Measurements from ENCODE around the gene SCYGR3. TPM values are rescaled to one million over a fixed set of nuclear protein-coding genes. Genes with fewer than 3 reads are reported as not detected.
A peak's percentile ranks its signal among the peaks of the same experiment; 100 is the strongest.

Gene SCYGR3
- total RNA-seq, 1 donor from 2014 or later: not detected

DNA sequence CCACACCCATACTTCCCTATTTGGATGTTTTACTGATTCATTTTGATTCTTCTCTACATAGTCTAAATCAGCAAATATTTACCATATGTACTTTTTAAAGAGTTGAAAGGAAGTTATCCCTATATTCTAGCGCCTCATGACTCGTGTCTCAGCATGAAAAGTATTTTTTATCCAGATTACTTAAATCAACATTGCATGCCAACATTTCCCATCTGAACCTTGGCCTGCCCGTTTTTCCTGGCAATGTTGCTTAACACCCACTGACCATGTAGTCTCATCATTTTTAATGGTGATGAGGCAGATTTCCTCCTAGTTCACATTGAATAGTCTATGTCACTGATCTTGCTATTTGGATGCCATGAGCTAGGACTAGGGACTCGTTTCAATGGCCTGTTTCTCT, 38.8 kb upstream of the SCYGR3 start:
- DNase-seq (ENCODE audit: low read depth): peak; percentile 33
- H3K4me3 ChIP-seq (ENCODE audit: low read depth, low read length): no peak overlapping the region
- no peak for TF ChIP-seq CTCF (conservative IDR thresholded peaks at IDR 0.05; ENCODE audit: low read depth, low read length)

- no peak overlapping the region for H3K4me3 ChIP-seq (ENCODE audit: low read depth, low read length)
- TF ChIP-seq CTCF (conservative IDR thresholded peaks at IDR 0.05; ENCODE audit: low read depth, low read length): no peak
Measured at GRCh38 chr2:227643990-227644551, 29.4 kb upstream of the SCYGR3 start.

GRCh38 chr2:227642656-227643055, 28.0 kb upstream of the SCYGR3 start:
- TF ChIP-seq CTCF (conservative IDR thresholded peaks at IDR 0.05; ENCODE audit: low read depth, low read length): no peak
- DNase-seq (ENCODE audit: low read depth): no peak

More at GRCh38 chr2:227643990-227644551, 29.4 kb upstream of the SCYGR3 start:
- DNase-seq (ENCODE audit: low read depth): no peak

DNA sequence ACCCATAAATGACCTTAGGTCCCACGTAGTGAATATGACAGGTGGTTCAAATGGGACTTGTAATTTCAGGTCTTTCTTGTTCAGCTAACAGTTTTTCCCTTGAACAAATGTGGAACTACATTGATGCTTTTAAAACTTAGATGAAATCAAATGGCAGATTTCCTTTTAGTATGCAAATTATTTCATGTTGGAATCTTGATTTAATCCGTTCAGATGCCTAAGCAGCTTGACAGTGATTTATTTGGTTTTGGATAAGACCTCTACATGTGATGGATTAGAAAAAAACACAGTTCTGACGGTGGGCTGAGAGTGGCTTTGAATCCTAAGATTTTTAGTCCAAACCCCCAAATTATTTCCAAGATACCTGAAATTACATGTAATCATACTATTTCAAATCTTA, 19.6 kb upstream of the SCYGR3 start:
- no peak for DNase-seq (ENCODE audit: low read depth)
- no peak for TF ChIP-seq CTCF (conservative IDR thresholded peaks at IDR 0.05; ENCODE audit: low read depth, low read length)
- no peak overlapping the region for H3K4me3 ChIP-seq (ENCODE audit: low read depth, low read length)

More at GRCh38 chr2:227642656-227643055, 28.0 kb upstream of the SCYGR3 start:
- H3K4me3 ChIP-seq (ENCODE audit: low read depth, low read length): no peak overlapping the region

GRCh38 chr2:227632827-227633226, 18.2 kb upstream of the SCYGR3 start:
- no peak overlapping the region for H3K4me3 ChIP-seq (ENCODE audit: low read depth, low read length)
- no peak for DNase-seq (ENCODE audit: low read depth)
- no peak for TF ChIP-seq CTCF (conservative IDR thresholded peaks at IDR 0.05; ENCODE audit: low read depth, low read length)

DNA sequence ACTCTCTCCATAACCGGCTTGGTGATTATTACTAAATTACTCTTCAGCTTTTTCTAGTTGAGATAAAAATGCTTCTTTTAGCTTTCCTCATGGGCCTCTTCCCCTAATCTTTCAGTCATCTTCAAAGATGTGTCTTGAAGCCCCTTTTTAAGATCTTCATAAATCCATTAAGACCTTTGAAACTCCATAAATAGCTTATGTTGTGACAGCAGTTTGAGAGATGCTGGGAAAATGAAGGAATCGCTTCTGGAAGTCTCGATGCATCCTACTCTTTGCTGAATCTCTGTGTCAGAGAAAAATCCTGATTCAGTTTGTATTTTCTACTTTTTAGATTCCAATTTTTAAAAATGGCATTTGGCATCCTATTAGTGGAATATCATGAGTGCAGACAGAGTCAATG, 15.7 kb upstream of the SCYGR3 start:
- TF ChIP-seq CTCF (conservative IDR thresholded peaks at IDR 0.05; ENCODE audit: low read depth, low read length): no peak
- no peak for DNase-seq (ENCODE audit: low read depth)
- H3K4me3 ChIP-seq (ENCODE audit: low read depth, low read length): no peak overlapping the region

- TF ChIP-seq CTCF (conservative IDR thresholded peaks at IDR 0.05; ENCODE audit: low read depth, low read length): no peak
- H3K4me3 ChIP-seq (ENCODE audit: low read depth, low read length): no peak overlapping the region
- DNase-seq (ENCODE audit: low read depth): no peak
Measured at GRCh38 chr2:227629435-227629834, 14.8 kb upstream of the SCYGR3 start.

All from epithelial cell of proximal tubule (primary cell).